T-helper 22 cell (primary cell): Measurements from ENCODE around the gene FRMPD2.
"Not testable (repeated sequence)": the region's sequence is repeated elsewhere in the genome, so short reads cannot be mapped to it uniquely, and the experiment has no call there.

Experiments used
- DNase-seq: peaks from one replicate; pipeline ENCODE4 v3.0.0-alpha.2; 2020; ENCODE audit warnings: low read depth

The FRMPD2 gene

GRCh38 chr10:48199580-48200377 lies 74.7 kb downstream of the FRMPD2 start:
- DNase-seq, result no peak

- no peak for DNase-seq
These were observed 77.1 kb downstream of the FRMPD2 start for GRCh38 chr10:48197236-48197899.

GRCh38 chr10:48195803-48196202 lies 78.7 kb downstream of the FRMPD2 start:
- DNase-seq, result no peak

- DNase-seq, result no peak
These were observed 79.7 kb downstream of the FRMPD2 start for GRCh38 chr10:48194830-48195229.

- DNase-seq, result no peak
These were observed 80.9 kb downstream of the FRMPD2 start for GRCh38 chr10:48193556-48193955.

GRCh38 chr10:48192881-48193450 lies 81.5 kb downstream of the FRMPD2 start:
- no peak for DNase-seq

GRCh38 chr10:48187713-48188485 lies 86.6 kb downstream of the FRMPD2 start:
- DNase-seq, result no peak

- DNase-seq, result no peak
These were observed 87.4 kb downstream of the FRMPD2 start for GRCh38 chr10:48187126-48187525.

GRCh38 chr10:48186264-48186804 lies 88.2 kb downstream of the FRMPD2 start:
- not testable (repeated sequence) for DNase-seq

- DNase-seq, result no peak
These were observed 90.3 kb downstream of the FRMPD2 start for GRCh38 chr10:48184224-48184623.

- not testable (repeated sequence) for DNase-seq
These were observed 101.8 kb downstream of the FRMPD2 start for GRCh38 chr10:48172715-48173114.

- not testable (repeated sequence) for DNase-seq
These were observed 113.8 kb downstream of the FRMPD2 start for GRCh38 chr10:48160670-48161069.

GRCh38 chr10:48160163-48160562 lies 114.3 kb downstream of the FRMPD2 start:
- DNase-seq, result not testable (repeated sequence)

GRCh38 chr10:48154211-48155140 lies 120.0 kb downstream of the FRMPD2 start:
- DNase-seq, result not testable (repeated sequence)

- not testable (repeated sequence) for DNase-seq
These were observed 126.9 kb downstream of the FRMPD2 start for GRCh38 chr10:48147643-48148042.

GRCh38 chr10:48143721-48144642 lies 130.5 kb downstream of the FRMPD2 start:
- DNase-seq, result not testable (repeated sequence)

GRCh38 chr10:48140949-48141348 lies 133.5 kb downstream of the FRMPD2 start:
- DNase-seq, result not testable (repeated sequence)

- not testable (repeated sequence) for DNase-seq
These were observed 134.3 kb downstream of the FRMPD2 start for GRCh38 chr10:48139953-48140850.

- not testable (repeated sequence) for DNase-seq
These were observed 145.5 kb downstream of the FRMPD2 start for GRCh38 chr10:48128954-48129353.
